ENCODE data around the gene TESK2.
A peak's percentile ranks its signal among the peaks of the same experiment; 100 is the strongest.

The TESK2 gene

GRCh38 chr1:45339789-45340558 lies 151.0 kb downstream of the TESK2 start, which contains the start of the genes MUTYH and TOE1:
Gene MUTYH (minus strand): TSS chr1:45340440. CDS start chr1:45334505, 5,935 bp downstream.
Gene TOE1 (plus strand): TSS chr1:45340170. CDS start chr1:45340253, 83 bp downstream.
- Histone ChIP-seq H3F3A (ENCODE audit: low read depth) (no peaks in the 10 kb centered on the region), H3K79me2 (ENCODE audit: insufficient read depth, low read length) (peaks cover 77% of the 10 kb centered on the region), H3K9me3 (ENCODE audit: insufficient read depth, low read depth, low read length) (no peaks in the 10 kb centered on the region), H3K9ac (ENCODE audit: low read depth, low read length, poor library complexity, severe bottlenecking) (peak within 1 kb of the TSS; percentile 93), H2AFZ (ENCODE audit: low read length) (peak within 1 kb of the TSS; percentile 67), H3K4me1 (ENCODE audit: insufficient read depth, low read length, poor library complexity, severe bottlenecking) (peaks cover 56% of the 10 kb centered on the region), H3K9me2 (replicated peaks; ENCODE audit: low read depth, low read length) (no peaks in the 10 kb centered on the region), H3K4me3 (ENCODE audit: low read length, poor library complexity, severe bottlenecking) (peak within 1 kb of the TSS; percentile 96), H3K36me3 (ENCODE audit: insufficient read depth, low read length) (peaks cover 30% of the 10 kb centered on the region; the same call in 1 of the 2 replicates), H3K27me3 (ENCODE audit: insufficient read depth, low read length, poor library complexity, severe bottlenecking) (no peaks in the 10 kb centered on the region), H4K20me1 (ENCODE audit: insufficient read depth, low read length, poor library complexity, severe bottlenecking) (peaks cover 30% of the 10 kb centered on the region), H3K4me2 (ENCODE audit: low read depth, low read length, poor library complexity, severe bottlenecking) (peak within 1 kb of the TSS; percentile 100)
- TF ChIP-seq CTCF (conservative IDR thresholded peaks at IDR 0.05; ENCODE audit: low read length) (no peak), EZH2phosphoT487 (IDR thresholded peaks at IDR 0.05; ENCODE audit: borderline replicate concordance) (no peak)

- Histone ChIP-seq H3K9me2 (replicated peaks; ENCODE audit: low read depth, low read length) (no peaks in the 10 kb centered on the region), H3K4me2 (ENCODE audit: low read depth, low read length, poor library complexity, severe bottlenecking) (peak overlapping the region; percentile 85), H3F3A (ENCODE audit: low read depth) (no peaks in the 10 kb centered on the region), H3K36me3 (ENCODE audit: insufficient read depth, low read length) (peaks cover 11% of the 10 kb centered on the region; the same call in 1 of the 2 replicates), H2AFZ (ENCODE audit: low read length) (no peak overlapping the region), H3K4me1 (ENCODE audit: insufficient read depth, low read length, poor library complexity, severe bottlenecking) (peaks cover 64% of the 10 kb centered on the region), H3K4me3 (ENCODE audit: low read length, poor library complexity, severe bottlenecking) (peak overlapping the region; percentile 96), H3K9ac (ENCODE audit: low read depth, low read length, poor library complexity, severe bottlenecking) (no peak overlapping the region), H4K20me1 (ENCODE audit: insufficient read depth, low read length, poor library complexity, severe bottlenecking) (peaks cover 21% of the 10 kb centered on the region), H3K27me3 (ENCODE audit: insufficient read depth, low read length, poor library complexity, severe bottlenecking) (no peaks in the 10 kb centered on the region), H3K79me2 (ENCODE audit: insufficient read depth, low read length) (peaks cover 56% of the 10 kb centered on the region), H3K9me3 (ENCODE audit: insufficient read depth, low read depth, low read length) (no peaks in the 10 kb centered on the region)
- no peak for TF ChIP-seq EZH2phosphoT487 (IDR thresholded peaks at IDR 0.05; ENCODE audit: borderline replicate concordance)
- no peak for TF ChIP-seq CTCF (conservative IDR thresholded peaks at IDR 0.05; ENCODE audit: low read length)
Observed at GRCh38 chr1:45337630-45338325, 153.2 kb downstream of the TESK2 start.

GRCh38 chr1:45335855-45336324 lies 155.1 kb downstream of the TESK2 start:
- H3K36me3 ChIP-seq (ENCODE audit: insufficient read depth, low read length), result peaks cover 21% of the 10 kb centered on the region; the same call in 1 of the 2 replicates
- H3K4me1 ChIP-seq (ENCODE audit: insufficient read depth, low read length, poor library complexity, severe bottlenecking), result peaks cover 47% of the 10 kb centered on the region
- H3K4me3 ChIP-seq (ENCODE audit: low read length, poor library complexity, severe bottlenecking), result no peak overlapping the region
- no peak for TF ChIP-seq CTCF (conservative IDR thresholded peaks at IDR 0.05; ENCODE audit: low read length)
- no peak for TF ChIP-seq EZH2phosphoT487 (IDR thresholded peaks at IDR 0.05; ENCODE audit: borderline replicate concordance)
- no peaks in the 10 kb centered on the region for H3F3A ChIP-seq (ENCODE audit: low read depth)
- H3K27me3 ChIP-seq (ENCODE audit: insufficient read depth, low read length, poor library complexity, severe bottlenecking), result no peaks in the 10 kb centered on the region
- H3K79me2 ChIP-seq (ENCODE audit: insufficient read depth, low read length), result peaks cover 37% of the 10 kb centered on the region
- H3K9me2 ChIP-seq (replicated peaks; ENCODE audit: low read depth, low read length), result no peaks in the 10 kb centered on the region
- peaks cover 4% of the 10 kb centered on the region for H4K20me1 ChIP-seq (ENCODE audit: insufficient read depth, low read length, poor library complexity, severe bottlenecking)
- H3K4me2 ChIP-seq (ENCODE audit: low read depth, low read length, poor library complexity, severe bottlenecking), result no peak overlapping the region
- H3K9ac ChIP-seq (ENCODE audit: low read depth, low read length, poor library complexity, severe bottlenecking), result peak overlapping the region; percentile 57
- no peak overlapping the region for H2AFZ ChIP-seq (ENCODE audit: low read length)
- H3K9me3 ChIP-seq (ENCODE audit: insufficient read depth, low read depth, low read length), result no peaks in the 10 kb centered on the region
